CD4-positive, alpha-beta T cell treated with Interleukin-15 for 4 hours (primary cell): ENCODE data around the gene SMARCD1.

ENCODE experiments used
- DNase-seq: peaks from one replicate; pipeline ENCODE4 v3.0.0-alpha.2; 2020; ENCODE audit warnings: low spot score

Gene SMARCD1

DNA sequence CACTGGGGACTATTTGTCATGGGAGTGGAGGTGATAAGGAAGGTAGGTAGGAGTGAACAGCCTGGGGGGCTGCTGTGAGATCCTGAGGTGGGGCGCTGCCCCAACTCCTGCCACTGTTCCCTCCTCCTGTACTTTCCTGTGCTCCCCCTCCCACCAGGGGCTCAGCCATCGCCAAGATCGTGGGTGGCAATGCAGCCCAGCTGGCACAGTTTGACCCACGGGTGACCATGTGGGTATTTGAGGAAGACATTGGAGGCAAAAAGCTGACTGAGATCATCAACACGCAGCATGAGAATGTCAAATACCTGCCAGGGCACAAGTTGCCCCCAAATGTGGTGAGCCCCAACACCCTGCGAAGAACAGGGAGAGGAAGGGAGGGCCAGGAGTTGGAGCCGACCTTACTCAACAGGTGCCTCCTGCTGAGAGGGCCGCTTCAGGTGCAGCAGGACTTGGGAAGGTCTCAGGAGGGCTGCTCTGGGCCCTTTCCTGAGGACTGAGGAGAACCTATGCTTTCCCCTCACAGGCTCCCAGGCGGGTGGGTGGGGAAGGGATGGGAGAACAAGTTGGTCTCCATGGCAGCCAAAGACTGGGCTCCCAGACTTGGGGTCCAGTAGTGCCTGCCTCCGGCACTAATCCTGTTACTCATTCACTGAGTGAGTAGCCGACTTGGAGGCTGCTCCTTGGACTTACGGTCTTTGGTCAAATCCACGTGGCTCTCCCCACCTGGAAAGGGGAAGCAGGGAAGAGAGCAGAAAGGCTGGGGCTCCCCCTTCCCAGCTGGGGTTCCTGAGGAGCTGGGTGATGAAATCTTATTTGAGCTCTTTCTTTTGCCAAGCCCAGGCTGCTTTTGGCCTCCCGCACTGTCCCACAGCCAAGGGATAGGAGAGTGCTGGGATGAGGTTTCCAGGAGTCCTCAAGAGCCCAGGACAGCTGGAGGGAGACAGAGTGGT, 19.6 kb downstream of the SMARCD1 start:
- DNase-seq: no peak

GRCh38 chr12:50105913-50106450, 20.8 kb downstream of the SMARCD1 start:
- DNase-seq: no peak

DNA sequence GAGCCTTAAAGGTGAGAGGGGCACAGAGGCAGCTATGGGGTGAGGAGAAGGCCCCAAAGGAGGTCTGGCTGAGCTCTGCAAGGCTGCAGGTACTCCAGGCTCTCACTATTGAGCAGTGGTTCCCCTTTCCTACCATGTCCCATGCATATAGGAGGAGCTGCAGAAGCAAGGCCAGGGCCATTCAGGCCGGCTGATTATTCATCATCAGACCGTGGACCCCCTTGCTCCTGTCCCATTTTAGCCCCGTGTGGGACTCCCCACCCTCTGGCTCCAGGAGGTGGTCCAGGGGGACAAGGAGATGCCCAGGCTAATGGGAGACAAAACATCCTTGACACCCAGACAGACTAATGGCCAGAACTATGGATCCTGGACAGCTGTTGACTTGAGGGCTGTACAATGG, 21.8 kb downstream of the SMARCD1 start:
- no peak for DNase-seq

- no peak for DNase-seq
These were observed 22.5 kb downstream of the SMARCD1 start for GRCh38 chr12:50107416-50108268.

DNA sequence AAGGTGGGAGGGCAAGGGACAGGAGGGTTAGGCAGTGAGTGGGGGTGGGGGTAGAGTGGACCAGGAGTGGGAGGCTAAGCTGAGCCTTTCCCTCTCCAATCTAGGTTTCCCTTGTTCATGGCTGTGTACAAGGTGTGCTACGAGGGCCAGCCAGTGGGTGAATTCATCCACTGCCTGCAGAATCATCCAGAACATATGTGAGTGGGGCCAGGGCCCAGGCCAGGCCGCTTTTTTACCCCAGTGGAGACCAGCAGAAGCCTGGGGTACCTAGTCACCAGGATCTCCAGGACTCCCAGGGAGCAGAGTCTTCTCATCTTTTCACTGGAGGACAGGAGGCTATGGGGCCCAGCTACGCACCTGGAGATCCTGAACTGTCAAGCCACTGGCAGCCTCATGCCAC, 24.2 kb downstream of the SMARCD1 start:
- DNase-seq: no peak

DNA sequence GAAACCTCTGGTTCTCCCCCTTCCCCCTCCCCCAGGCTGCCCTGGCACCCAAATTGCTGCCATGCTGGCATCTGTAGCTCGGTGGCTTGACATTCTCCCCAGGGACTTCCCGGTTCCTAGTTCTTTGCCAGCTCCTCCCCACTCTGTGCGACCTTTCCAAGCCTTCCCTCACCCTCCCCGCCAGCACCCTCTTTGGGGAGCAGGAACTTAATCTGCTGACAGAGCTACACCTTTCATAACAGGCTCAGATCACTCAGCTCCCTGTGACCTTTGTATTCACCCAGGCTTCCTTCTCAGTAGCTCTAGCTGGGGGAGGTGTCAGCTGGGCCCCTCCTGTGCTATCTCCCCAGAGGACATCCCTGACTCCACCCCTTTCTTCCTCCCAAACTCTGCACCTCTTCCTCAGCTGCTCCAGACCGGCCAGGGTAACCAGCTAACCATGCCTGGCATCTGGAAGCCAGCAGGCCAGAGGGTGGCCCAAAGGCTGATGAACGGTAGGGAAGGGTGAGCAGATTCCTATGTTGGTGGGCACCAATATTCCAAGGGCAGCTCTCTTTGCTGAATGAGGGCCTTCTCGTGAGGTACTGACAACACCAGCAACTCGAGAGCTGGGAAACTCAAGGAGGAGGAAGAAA, 25.1 kb downstream of the SMARCD1 start:
- no peak for DNase-seq

DNA sequence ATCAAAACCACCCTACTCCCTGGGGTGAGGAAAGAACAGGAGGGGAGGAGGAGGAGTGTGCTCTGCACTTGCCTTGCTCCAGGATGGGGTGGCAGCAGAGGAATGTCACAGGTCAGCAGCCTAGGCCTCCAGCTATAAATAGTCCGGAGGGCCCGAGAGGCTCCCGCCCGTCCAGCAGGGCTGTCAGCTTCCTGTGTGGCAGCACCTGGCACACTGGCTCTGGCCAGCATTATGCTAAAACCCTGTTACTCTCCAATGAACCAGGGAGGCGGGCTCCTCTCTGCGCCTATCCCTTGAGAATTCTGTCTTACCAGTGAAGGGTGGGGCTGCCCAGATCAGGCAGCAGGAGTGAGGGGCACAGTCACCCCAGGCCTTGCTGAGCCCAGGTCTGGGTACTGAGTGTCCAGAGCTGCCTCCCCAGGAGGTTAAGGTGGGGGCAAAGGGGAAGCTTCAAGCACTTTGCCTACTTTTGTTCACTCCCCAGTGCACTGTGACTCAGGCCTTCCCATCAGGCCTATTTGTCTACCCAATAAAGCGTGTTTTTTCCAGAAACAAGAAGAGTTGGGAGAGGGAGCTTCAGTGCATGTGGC, 25.7 kb downstream of the SMARCD1 start:
- DNase-seq: no peak

DNA sequence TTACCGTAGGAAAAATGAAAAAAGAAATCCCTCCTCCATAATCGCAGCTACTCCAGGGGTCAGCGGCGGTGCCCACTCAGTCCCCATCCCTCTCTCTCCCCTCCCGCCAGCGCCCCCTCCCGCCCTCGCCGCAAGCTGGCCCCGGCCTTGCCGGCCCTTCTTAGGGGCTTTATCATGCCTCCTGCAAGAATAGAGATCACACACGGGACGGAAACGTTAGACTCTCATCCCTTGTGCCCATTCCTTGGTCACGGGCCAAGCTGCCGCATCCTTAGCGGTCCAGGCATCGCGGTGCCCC, 26.2 kb downstream of the SMARCD1 start:
- DNase-seq: no peak

DNA sequence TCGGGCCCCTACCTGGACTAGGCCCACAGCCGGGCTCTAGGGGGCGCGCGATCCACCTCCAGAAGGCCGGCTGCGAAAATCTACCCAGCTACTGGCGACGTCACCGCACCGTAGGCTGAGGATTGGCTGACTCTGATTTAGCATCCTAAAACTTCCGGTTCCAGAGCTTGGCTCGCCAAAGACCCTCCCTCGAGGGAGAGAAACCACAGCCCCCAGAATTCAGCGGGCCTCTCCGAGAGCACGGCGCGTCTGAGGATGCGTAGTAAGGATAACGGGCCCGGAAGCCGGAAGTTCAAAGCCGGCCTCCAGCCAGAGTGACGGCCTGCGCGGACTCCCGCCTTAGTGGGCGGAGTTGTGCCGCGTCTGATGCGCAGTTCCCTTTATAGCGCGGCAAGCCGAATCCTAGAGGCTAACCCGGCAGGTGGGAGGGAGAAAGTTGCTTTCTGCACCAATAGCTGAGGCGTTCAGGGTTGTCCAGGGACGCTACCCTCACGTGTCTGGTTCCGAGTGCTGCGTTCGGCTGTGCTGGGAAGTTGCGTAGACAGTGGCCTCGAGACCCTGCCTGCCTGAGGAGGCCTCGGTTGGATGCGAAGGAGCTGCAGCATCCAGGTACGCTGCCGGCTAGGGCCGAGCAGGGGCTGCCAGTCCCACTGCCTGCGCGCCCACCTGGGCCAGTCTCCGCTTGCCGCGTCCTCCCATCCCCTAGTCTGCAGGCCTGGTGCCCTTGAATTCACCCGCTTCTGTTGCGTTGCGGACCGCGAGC, 26.7 kb downstream of the SMARCD1 start, which contains the start of gene COX14:
Gene COX14, plus strand, starts transcription at position 544 of the 763 bp plus-strand sequence. CDS start 7,808 bp downstream, outside the sequence.
- peak; percentile 100 for DNase-seq

GRCh38 chr12:50112456-50113218, 27.5 kb downstream of the SMARCD1 start:
- DNase-seq: no peak

- no peak for DNase-seq
These were observed 32.0 kb downstream of the SMARCD1 start for GRCh38 chr12:50117057-50117622.

GRCh38 chr12:50119387-50119786, 34.2 kb downstream of the SMARCD1 start:
- no peak for DNase-seq

- no peak for DNase-seq
These were observed 35.4 kb downstream of the SMARCD1 start for GRCh38 chr12:50120521-50120920.

- no peak for DNase-seq
These were observed 35.8 kb downstream of the SMARCD1 start for GRCh38 chr12:50120953-50121352.

DNA sequence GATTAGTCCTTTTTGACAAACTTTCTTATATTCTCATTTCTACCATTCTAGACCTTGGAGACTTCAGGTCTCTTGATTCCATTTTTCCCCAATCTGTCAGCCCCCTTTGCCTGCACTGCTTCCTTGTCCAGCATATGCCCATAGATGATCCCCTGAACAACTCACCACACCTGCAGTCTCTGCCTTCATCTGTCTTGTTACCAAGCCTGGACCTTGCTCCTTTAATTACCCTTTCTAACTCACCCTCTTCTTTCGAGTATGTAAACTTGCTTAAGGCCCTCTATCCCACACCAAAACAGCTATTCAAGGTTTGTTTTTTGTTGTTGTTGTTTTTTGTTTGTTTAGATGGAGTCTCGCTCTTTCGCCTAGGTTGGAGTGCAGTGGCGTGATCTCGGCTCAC, 36.5 kb downstream of the SMARCD1 start:
- DNase-seq: no peak

- no peak for DNase-seq
These were observed 38.1 kb downstream of the SMARCD1 start for GRCh38 chr12:50123203-50123602.

GRCh38 chr12:50127546-50127945, 42.4 kb downstream of the SMARCD1 start:
- DNase-seq: no peak

GRCh38 chr12:50129290-50129689, 44.1 kb downstream of the SMARCD1 start:
- DNase-seq: no peak

DNA sequence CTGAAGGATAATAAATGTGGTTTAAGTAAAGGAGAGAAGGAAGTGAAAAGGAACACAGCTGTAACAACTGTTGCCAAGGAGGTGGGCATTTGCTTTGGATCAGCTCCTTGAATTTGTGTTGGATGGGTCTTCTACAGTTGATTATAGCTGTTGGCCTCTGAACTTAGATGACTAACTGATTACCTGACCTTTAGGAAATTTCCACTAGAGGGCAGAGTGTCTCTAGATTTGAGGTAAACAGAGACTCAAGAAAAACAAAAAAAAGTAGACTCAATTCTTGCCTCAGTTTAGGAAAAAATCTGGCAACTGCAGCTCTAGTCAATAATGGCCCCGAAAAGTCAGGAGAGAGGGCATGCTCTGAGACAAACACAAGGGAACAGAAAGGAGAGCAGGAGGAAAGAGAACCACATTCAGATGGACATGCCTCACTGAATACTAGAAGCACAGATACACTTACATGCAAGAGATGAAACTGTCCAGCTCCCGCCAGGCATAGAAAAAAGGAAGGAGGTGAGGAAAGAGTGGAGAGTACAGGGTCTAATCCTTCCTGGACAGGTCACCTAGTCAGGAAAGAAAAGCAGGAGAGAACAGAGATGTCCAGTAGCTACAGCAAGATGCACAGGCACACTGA, 47.5 kb downstream of the SMARCD1 start:
- peak; percentile 49 for DNase-seq
